ENCODE measurements around the gene KLHL14.

KLHL14 gene

GRCh38 chr18:32730068-32730467 is 42.8 kb downstream of the KLHL14 start:
- H3K27ac ChIP-seq: no peak overlapping the region
- DNase-seq (ENCODE audit: low read depth, low spot score): no peak

GRCh38 chr18:32724071-32724749 is 48.6 kb downstream of the KLHL14 start:
- H3K27ac ChIP-seq: no peak overlapping the region
- DNase-seq (ENCODE audit: low read depth, low spot score): no peak

GRCh38 chr18:32722279-32722678 is 50.5 kb downstream of the KLHL14 start:
- H3K27ac ChIP-seq: no peak overlapping the region
- no peak for DNase-seq (ENCODE audit: low read depth, low spot score)

- no peak for DNase-seq (ENCODE audit: low read depth, low spot score)
- H3K27ac ChIP-seq: no peak overlapping the region
Observed at GRCh38 chr18:32717126-32717525, 55.7 kb downstream of the KLHL14 start.

GRCh38 chr18:32714571-32715148 is 58.2 kb downstream of the KLHL14 start:
- H3K27ac ChIP-seq: no peak overlapping the region
- no peak for DNase-seq (ENCODE audit: low read depth, low spot score)

GRCh38 chr18:32712860-32713259 is 60.0 kb downstream of the KLHL14 start:
- no peak overlapping the region for H3K27ac ChIP-seq
- no peak for DNase-seq (ENCODE audit: low read depth, low spot score)

GRCh38 chr18:32711862-32712261 is 61.0 kb downstream of the KLHL14 start:
- no peak overlapping the region for H3K27ac ChIP-seq
- no peak for DNase-seq (ENCODE audit: low read depth, low spot score)

GRCh38 chr18:32707586-32707985 is 65.2 kb downstream of the KLHL14 start:
- no peak overlapping the region for H3K27ac ChIP-seq
- DNase-seq (ENCODE audit: low read depth, low spot score): no peak

- H3K27ac ChIP-seq: no peak overlapping the region
- no peak for DNase-seq (ENCODE audit: low read depth, low spot score)
Observed at GRCh38 chr18:32707147-32707546, 65.7 kb downstream of the KLHL14 start.

GRCh38 chr18:32701313-32701712 is 71.5 kb downstream of the KLHL14 start:
- no peak for DNase-seq (ENCODE audit: low read depth, low spot score)
- H3K27ac ChIP-seq: no peak overlapping the region

- no peak overlapping the region for H3K27ac ChIP-seq
- no peak for DNase-seq (ENCODE audit: low read depth, low spot score)
Observed at GRCh38 chr18:32698153-32698552, 74.7 kb downstream of the KLHL14 start.

- DNase-seq (ENCODE audit: low read depth, low spot score): no peak
Observed at GRCh38 chr18:32696376-32696775, 76.4 kb downstream of the KLHL14 start.

GRCh38 chr18:32695534-32695933 is 77.3 kb downstream of the KLHL14 start:
- peak; percentile 36 for DNase-seq (ENCODE audit: low read depth, low spot score)
- H3K27ac ChIP-seq: no peak overlapping the region

More at GRCh38 chr18:32696376-32696775, 76.4 kb downstream of the KLHL14 start:
- no peak overlapping the region for H3K27ac ChIP-seq

- DNase-seq (ENCODE audit: low read depth, low spot score): peak; percentile 22
- no peak overlapping the region for H3K27ac ChIP-seq
Observed at GRCh38 chr18:32688821-32689220, 84.0 kb downstream of the KLHL14 start.

- no peak overlapping the region for H3K27ac ChIP-seq
- DNase-seq (ENCODE audit: low read depth, low spot score): no peak
Observed at GRCh38 chr18:32684940-32685339, 87.9 kb downstream of the KLHL14 start.

- DNase-seq (ENCODE audit: low read depth, low spot score): no peak
- no peak overlapping the region for H3K27ac ChIP-seq
Observed at GRCh38 chr18:32684096-32684495, 88.7 kb downstream of the KLHL14 start.

- DNase-seq (ENCODE audit: low read depth, low spot score): no peak
Observed at GRCh38 chr18:32683044-32683443, 89.8 kb downstream of the KLHL14 start.

GRCh38 chr18:32677578-32677977 is 95.2 kb downstream of the KLHL14 start:
- no peak overlapping the region for H3K27ac ChIP-seq
- DNase-seq (ENCODE audit: low read depth, low spot score): no peak

More at GRCh38 chr18:32683044-32683443, 89.8 kb downstream of the KLHL14 start:
- H3K27ac ChIP-seq: no peak overlapping the region

- no peak for DNase-seq (ENCODE audit: low read depth, low spot score)
- no peak overlapping the region for H3K27ac ChIP-seq
Observed at GRCh38 chr18:32674491-32674890, 98.3 kb downstream of the KLHL14 start.

GRCh38 chr18:32672398-32672797 is 100.4 kb downstream of the KLHL14 start:
- H3K27ac ChIP-seq: no peak overlapping the region
- no peak for DNase-seq (ENCODE audit: low read depth, low spot score)

- no peak for DNase-seq (ENCODE audit: low read depth, low spot score)
- no peak overlapping the region for H3K27ac ChIP-seq
Observed at GRCh38 chr18:32670727-32671126, 102.1 kb downstream of the KLHL14 start.

- no peak for DNase-seq (ENCODE audit: low read depth, low spot score)
- no peak overlapping the region for H3K27ac ChIP-seq
Observed at GRCh38 chr18:32669549-32670165, 103.2 kb downstream of the KLHL14 start.
